Measurements from ENCODE around the gene INPP5A.
"Not testable (repeated sequence)": the region's sequence is repeated elsewhere in the genome, so short reads cannot be mapped to it uniquely, and the experiment has no call there.

Gene INPP5A

GRCh38 chr10:132537684-132538001, at the start of gene INPP5A:
TSS of gene INPP5A (plus strand) at chr10:132537787. CDS start at chr10:132538097, 310 bp downstream.
- DNase-seq = no peak

GRCh38 chr10:132488231-132488821, 49.3 kb upstream of the INPP5A start:
- no peak for DNase-seq

- DNase-seq = no peak
These were observed 48.4 kb upstream of the INPP5A start for GRCh38 chr10:132489053-132489703.

GRCh38 chr10:132489704-132490534, 47.7 kb upstream of the INPP5A start:
- DNase-seq = no peak

GRCh38 chr10:132491534-132491933, 46.1 kb upstream of the INPP5A start:
- DNase-seq = not testable (repeated sequence)

- DNase-seq = no peak
These were observed 45.1 kb upstream of the INPP5A start for GRCh38 chr10:132492323-132493025.

- DNase-seq = no peak
These were observed 44.3 kb upstream of the INPP5A start for GRCh38 chr10:132493246-132493755.

GRCh38 chr10:132493756-132494290, 43.8 kb upstream of the INPP5A start:
- no peak for DNase-seq

GRCh38 chr10:132494866-132495630, 42.5 kb upstream of the INPP5A start:
- no peak for DNase-seq

GRCh38 chr10:132496360-132497062, 41.1 kb upstream of the INPP5A start:
- no peak for DNase-seq

- DNase-seq = no peak
These were observed 40.4 kb upstream of the INPP5A start for GRCh38 chr10:132497063-132497680.

- DNase-seq = no peak
These were observed 39.6 kb upstream of the INPP5A start for GRCh38 chr10:132497861-132498561.

- DNase-seq = no peak
These were observed 38.8 kb upstream of the INPP5A start for GRCh38 chr10:132498562-132499366.

GRCh38 chr10:132499367-132499685, 38.3 kb upstream of the INPP5A start:
- DNase-seq = no peak

GRCh38 chr10:132500781-132501415, 36.7 kb upstream of the INPP5A start:
- no peak for DNase-seq

- no peak for DNase-seq
These were observed 34.9 kb upstream of the INPP5A start for GRCh38 chr10:132502544-132503300.

- DNase-seq = no peak
These were observed 33.8 kb upstream of the INPP5A start for GRCh38 chr10:132503581-132504421.

Measured in hippocampal formation (tissue), 2 donors.